HG03354 (cell line): ENCODE data around the gene ADAMTS10.
"Not testable (repeated sequence)": the region's sequence is repeated elsewhere in the genome, so short reads cannot be mapped to it uniquely, and the experiment has no call there.

Experiments
- ATAC-seq: cut with Tn5 transposase; IDR thresholded peaks from one replicate; pipeline ENCODE4 v1.9.1; 2021; ENCODE audit warnings: mild to moderate bottlenecking; ENCODE audit not compliant: unreplicated experiment, poor library complexity, severe bottlenecking

ADAMTS10 gene

GRCh38 chr19:8629996-8630683, 19.6 kb upstream of the ADAMTS10 start, which contains the start of gene NFILZ:
Gene NFILZ, plus strand, starts transcription at chr19:8630633. Its CDS starts 46,133 bp downstream, at chr19:8676766.
- no peak for ATAC-seq

GRCh38 chr19:8629184-8629583, 18.7 kb upstream of the ADAMTS10 start:
- no peak for ATAC-seq

DNA sequence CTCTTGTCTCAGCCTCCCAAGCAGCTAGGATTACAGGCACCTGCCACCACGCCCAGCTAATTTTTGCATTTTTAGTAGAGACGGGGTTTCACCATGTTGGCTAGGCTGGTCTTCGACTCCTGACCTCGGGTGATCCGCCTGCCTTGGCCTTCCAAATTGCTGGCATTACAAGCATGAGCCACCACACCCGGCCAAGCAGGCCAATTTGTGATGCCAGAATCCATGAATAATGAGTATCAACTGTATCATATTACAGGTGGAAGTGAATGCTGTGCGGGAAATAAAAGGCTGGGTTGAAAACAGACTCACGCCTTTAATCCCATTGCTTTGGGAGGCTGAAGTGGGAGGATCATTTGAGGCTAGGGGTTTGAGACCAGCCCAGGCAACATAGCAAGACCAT, 16.3 kb upstream of the ADAMTS10 start:
- ATAC-seq, result no peak

DNA sequence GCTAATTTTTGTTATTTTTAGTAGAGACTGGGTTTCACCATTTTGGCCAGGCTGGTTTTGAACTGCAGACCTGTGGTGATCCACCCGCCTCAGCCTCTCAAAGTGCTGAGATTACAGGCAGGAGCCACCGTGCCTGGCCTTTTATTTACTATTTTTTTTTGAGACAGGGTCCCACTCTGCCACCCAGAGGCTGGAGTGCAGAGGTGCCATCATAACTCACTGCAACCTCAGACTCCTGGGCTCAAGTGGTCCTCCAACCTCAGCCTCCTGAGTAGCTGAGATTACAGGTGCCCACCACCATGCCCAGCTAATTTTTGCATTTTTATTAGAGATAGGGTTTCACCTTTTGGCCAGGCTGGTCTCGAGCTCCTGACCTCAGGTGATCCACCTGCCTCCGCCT, 12.4 kb upstream of the ADAMTS10 start:
- not testable (repeated sequence) for ATAC-seq

DNA sequence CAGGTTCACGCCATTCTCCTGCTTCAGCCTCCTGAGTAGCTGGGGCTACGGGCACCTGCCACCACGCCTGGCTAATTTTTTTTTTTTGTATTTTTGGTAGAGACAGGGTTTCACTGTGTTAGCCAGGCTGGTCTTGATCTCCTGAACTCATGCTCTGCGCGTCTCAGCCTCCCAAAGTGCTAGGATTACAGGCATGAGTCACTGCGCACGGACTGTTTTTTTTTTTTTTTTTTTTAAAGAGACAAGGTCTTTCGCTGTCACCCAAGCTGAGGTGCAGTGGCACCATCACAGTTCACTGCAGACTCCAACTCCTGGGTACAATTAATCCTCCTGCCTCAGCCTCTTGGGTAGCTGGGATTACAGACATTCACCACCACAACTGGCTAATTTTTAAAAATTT, 8.2 kb upstream of the ADAMTS10 start:
- no peak for ATAC-seq

- ATAC-seq, result no peak
Measured at GRCh38 chr19:8617984-8618383, 7.5 kb upstream of the ADAMTS10 start.

- not testable (repeated sequence) for ATAC-seq
Measured at GRCh38 chr19:8617325-8617724, 6.8 kb upstream of the ADAMTS10 start.

GRCh38 chr19:8616861-8617260, 6.3 kb upstream of the ADAMTS10 start:
- no peak for ATAC-seq

DNA sequence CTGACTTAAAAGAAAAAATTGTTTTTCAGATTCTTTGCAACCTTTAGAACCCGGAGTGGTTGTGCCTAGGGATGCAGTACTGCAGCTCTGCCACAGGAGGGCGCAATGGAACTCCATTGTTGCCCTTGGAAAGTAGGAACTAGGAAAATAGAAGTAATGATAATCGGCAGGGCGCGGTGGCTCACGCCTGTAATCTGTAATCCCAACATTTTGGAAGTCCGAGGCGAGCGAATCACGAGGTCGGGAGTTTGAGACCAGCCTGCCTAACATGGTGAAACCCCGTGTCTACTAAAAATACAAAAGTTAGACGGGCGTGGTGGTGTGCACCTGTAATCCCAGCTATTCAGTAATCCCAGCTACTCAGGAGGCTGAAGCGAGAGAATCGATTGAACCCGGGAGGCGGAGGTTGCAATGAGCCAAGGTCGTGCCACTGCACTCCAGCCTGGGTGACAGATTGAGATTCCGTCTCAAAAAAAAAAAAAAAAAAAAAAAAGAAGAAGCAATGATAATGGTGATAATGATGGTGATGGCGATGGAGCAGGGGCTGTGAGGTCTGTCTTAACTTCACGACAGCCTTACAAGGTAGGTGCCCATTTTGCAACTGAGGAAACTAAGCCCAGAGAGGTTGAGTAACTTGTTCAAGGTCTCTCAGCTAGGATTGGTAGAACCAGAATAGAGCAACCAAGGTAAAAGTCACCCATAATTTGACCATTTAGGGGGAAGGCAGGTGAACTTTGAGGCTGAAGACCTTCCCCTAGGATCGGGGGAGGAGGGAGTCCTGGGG, 5.5 kb upstream of the ADAMTS10 start:
- no peak for ATAC-seq

- ATAC-seq, result no peak
Measured at GRCh38 chr19:8615024-8615423, 4.5 kb upstream of the ADAMTS10 start.

- no peak for ATAC-seq
Measured at GRCh38 chr19:8614455-8614854, 3.9 kb upstream of the ADAMTS10 start.

- no peak for ATAC-seq
Measured at GRCh38 chr19:8612807-8613171, 2.3 kb upstream of the ADAMTS10 start.

DNA sequence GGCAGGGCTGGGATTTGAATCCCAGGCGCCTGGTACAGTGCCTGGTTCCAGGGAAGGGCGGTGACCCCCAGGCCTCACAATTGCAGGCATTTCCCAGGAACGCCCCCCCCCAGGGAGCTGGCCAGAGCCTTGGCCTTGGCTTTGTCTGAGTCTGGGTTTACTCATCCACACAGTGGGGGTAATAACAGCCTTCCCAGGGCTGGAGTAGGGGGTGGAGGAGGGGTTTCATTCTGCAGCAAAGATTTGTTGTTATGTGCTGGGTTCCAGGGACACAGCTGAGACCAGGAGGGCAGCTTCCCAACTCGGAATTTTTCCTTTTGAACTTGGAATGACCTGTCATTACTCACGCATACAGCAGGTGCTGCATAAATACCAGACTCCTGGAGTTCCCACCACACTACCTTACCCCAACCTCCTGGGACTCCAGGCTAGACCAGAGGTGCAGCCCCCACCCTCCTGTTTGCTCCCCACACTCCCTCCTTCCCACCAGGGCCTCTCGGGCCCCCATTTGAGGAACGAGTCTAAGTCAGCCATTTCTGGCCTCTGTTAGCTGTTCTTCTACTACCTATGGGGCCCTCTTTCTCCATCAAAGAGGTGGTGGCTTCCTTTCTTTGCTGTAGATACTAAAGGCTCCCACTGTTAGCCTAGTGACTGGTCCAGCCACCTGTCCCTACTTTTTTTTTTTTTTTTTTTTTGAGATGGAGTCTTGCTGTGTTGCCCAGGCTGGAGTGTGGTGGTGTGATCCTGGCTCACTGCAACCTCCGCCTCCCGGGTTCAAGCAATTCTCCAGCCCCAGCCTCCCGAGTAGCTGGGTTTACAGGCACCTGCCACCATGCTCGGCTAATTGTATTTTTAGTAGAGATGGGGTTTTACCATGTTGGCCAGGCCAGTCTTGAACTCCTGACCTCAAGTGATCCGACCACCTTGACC, 1.6 kb upstream of the ADAMTS10 start:
- no peak for ATAC-seq

DNA sequence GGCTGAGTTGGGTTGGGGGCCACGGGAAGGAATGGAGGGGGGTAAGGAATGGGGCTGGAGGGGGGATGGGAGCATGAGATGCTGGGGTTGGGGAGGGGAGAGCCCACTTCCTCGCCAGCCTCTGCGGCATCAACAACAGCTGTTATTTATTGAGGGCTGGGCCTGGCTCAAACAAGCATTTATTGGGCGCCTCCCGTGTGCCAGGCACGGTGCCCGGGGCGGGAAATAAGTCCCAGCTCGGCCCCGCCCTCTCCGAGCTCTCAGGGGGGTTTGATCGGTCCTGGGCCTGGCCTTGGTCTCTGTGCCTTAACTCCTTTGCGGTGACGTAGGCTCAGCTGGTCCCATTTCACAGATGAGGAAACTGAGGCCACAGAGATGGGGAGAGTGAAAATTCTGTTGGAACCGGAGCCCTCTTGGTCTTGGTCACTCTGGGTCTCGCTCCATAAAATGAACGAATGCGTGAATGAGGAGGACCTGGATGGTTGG, 919 bp upstream of the ADAMTS10 start:
- no peak for ATAC-seq

GRCh38 chr19:8610936-8611300, 403 bp upstream of the ADAMTS10 start:
- no peak for ATAC-seq

- no peak for ATAC-seq
Measured at GRCh38 chr19:8609279-8610040, 1.1 kb downstream of the ADAMTS10 start.

GRCh38 chr19:8608941-8609278, 1.6 kb downstream of the ADAMTS10 start:
- ATAC-seq, result no peak

DNA sequence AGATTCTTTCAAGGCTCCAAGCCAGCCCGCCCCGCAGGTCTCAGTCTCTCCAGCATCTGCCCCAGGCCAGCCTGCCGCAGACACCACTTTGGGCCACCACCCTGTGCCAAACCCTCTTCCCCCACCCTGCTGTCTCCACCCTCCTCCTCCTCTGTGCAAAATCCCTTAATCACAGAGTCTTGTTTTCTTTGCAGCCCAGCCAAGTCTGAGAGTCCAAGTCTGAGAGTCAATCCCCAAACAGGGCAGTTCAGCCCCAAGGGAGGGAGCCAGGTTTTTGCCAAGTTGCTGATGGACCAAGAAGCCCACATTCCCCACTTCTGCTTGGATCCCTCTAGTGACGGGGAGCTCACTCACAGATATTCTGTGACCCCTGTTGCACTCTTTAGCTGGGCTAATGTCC, 3.1 kb downstream of the ADAMTS10 start:
- no peak for ATAC-seq

DNA sequence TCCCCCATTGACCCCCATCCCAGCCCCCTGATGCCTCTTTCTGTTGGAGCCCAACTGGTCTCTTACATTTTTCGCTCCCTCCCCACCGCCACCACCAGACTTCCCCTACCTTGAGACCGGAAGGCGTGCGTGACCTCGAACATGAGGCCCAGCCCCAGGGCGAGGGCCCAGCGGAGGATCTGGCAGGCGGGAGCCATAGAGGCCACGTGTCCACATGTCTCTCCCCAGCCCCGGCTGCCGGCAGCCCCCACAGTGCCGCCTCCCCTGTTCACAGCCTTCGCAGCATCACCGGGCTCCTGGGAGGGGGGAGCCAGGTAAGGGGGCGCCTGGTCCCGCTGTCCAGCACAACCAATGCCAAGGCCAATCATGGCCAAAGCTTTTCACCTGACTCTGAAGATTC, 5.0 kb downstream of the ADAMTS10 start:
- ATAC-seq, result no peak

DNA sequence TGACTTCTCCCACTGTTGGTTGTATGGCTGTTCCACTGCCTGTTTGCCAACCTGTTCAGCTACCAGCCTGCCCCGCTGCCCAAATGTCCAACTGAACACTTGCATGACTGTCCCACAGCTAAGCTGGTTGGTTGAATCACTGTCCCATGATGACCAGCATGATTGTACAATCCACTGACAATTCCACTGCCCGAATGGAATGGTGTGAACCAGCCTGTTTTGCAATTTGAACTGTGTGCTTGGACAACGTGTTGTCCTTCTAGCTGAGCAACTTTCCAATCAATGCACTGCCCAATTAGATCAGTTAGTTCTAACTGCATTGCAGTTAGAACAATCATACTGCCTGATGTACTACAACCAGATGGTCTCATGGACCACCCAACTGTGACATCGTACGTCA, 8.7 kb downstream of the ADAMTS10 start:
- no peak for ATAC-seq
